C4-2B (cell line): Measurements from ENCODE around the gene KCNH8.

Experiments used
- H3K27ac ChIP-seq: fragments of 450-650 bp; 2 replicates; pipeline ENCODE4 v1.5.1; 2017
- CTCF ChIP-seq: fragments of 450-650 bp; conservative IDR thresholded peaks from 2 replicates; pipeline ENCODE4 v1.5.1; 2017; ENCODE audit warnings: mild to moderate bottlenecking
- ZFX ChIP-seq: fragments of 450-650 bp; IDR thresholded peaks from 2 replicates; pipeline ENCODE4 v1.6.1; 2017

The KCNH8 gene

GRCh38 chr3:19432669-19433068 lies 284.4 kb downstream of the KCNH8 start:
- no peak overlapping the region for H3K27ac ChIP-seq
- TF ChIP-seq ZFX (no peak), CTCF (no peak)

- TF ChIP-seq ZFX (no peak), CTCF (no peak)
- no peak overlapping the region for H3K27ac ChIP-seq
These were observed 288.4 kb downstream of the KCNH8 start for GRCh38 chr3:19436746-19437145.

- H3K27ac ChIP-seq: no peak overlapping the region
- TF ChIP-seq CTCF (no peak), ZFX (no peak)
These were observed 291.6 kb downstream of the KCNH8 start for GRCh38 chr3:19439944-19440343.

- H3K27ac ChIP-seq: no peak overlapping the region
- TF ChIP-seq ZFX (no peak), CTCF (no peak)
These were observed 297.8 kb downstream of the KCNH8 start for GRCh38 chr3:19446138-19446537.

- no peak for TF ChIP-seq CTCF
- TF ChIP-seq ZFX: no peak
These were observed 298.4 kb downstream of the KCNH8 start for GRCh38 chr3:19446687-19447086.

GRCh38 chr3:19455546-19455945 lies 307.2 kb downstream of the KCNH8 start:
- H3K27ac ChIP-seq: no peak overlapping the region
- no peak for TF ChIP-seq ZFX
- TF ChIP-seq CTCF: no peak

More at GRCh38 chr3:19446687-19447086, 298.4 kb downstream of the KCNH8 start:
- no peak overlapping the region for H3K27ac ChIP-seq

GRCh38 chr3:19456738-19457137 lies 308.4 kb downstream of the KCNH8 start:
- no peak overlapping the region for H3K27ac ChIP-seq
- TF ChIP-seq ZFX (no peak), CTCF (no peak)
